Lung (tissue), 12 donors: Measurements from ENCODE around the gene ATXN1. TPM values are rescaled to one million over a fixed set of nuclear protein-coding genes. Genes with fewer than 3 reads are reported as not detected.

Source experiments
- ATAC-seq: fragments of 200-7000 bp; cut with Tn5 transposase; one replicate; pipeline ENCODE4 v1.9.1; 2020; ENCODE audit warnings: moderate number of reproducible peaks; ENCODE audit not compliant: insufficient read depth, low FRiP score
- DNase-seq, 3 donors: peaks; one replicate each; pipeline ENCODE4 v3.0.0-alpha.2; 2013 to 2017
- H3K27ac ChIP-seq, 2 donors: one replicate each; pipeline ENCODE4 v1.5.1; 2013; ENCODE audit warnings: mild to moderate bottlenecking in 2 of 2, moderate library complexity in 2 of 2, control low read depth in 1 of 2, inconsistent platforms in 1 of 2, low read depth in 1 of 2, low read length in 1 of 2
- H3K27me3 ChIP-seq, 3 donors: one replicate each; pipeline ENCODE4 v1.5.1; 2013; ENCODE audit warnings: low read length in 2 of 3; ENCODE audit not compliant: control insufficient read depth in 3 of 3, insufficient read depth in 3 of 3
- H3K36me3 ChIP-seq, 4 donors: one replicate each; pipeline ENCODE4 v1.5.1; 2013; ENCODE audit warnings: low read length in 4 of 4, mild to moderate bottlenecking in 1 of 4, moderate library complexity in 1 of 4; ENCODE audit not compliant: control insufficient read depth in 4 of 4, insufficient read depth in 4 of 4
- H3K4me1 ChIP-seq, 5 donors: one replicate each; pipeline ENCODE4 v1.5.1; 2013; ENCODE audit warnings: low read length in 5 of 5, mild to moderate bottlenecking in 2 of 5, moderate library complexity in 1 of 5; ENCODE audit not compliant: control insufficient read depth in 5 of 5, insufficient read depth in 5 of 5
- H3K4me3 ChIP-seq: one replicate; pipeline ENCODE4 v1.5.1; 2013; ENCODE audit warnings: mild to moderate bottlenecking, control low read depth, moderate library complexity
- H3K9ac ChIP-seq, 2 donors: one replicate each; pipeline ENCODE4 v1.5.1; 2013; ENCODE audit warnings: low read length in 2 of 2, control low read depth in 1 of 2; ENCODE audit not compliant: insufficient read depth in 1 of 2
- H3K9me3 ChIP-seq, 4 donors: one replicate each; pipeline ENCODE4 v1.5.1; 2013; ENCODE audit warnings: low read length in 3 of 4, mild to moderate bottlenecking in 1 of 4, moderate library complexity in 1 of 4; ENCODE audit not compliant: control insufficient read depth in 4 of 4, insufficient read depth in 3 of 4
- CTCF ChIP-seq: IDR thresholded peaks from 2 replicates; pipeline ENCODE4 v1.5.1; 2012; ENCODE audit warnings: mild to moderate bottlenecking; ENCODE audit errors: control extremely low read depth, extremely low read depth
- WGBS, 2 donors: extraction: QIAGEN DNeasy Blood & Tissue Kit; methylation state at CpG; one replicate each; pipeline ENCODE4 v1.1.7; 2013; 5-methylcytosine and 5-hydroxymethylcytosine counted together
- polyA plus RNA-seq, 2 donors: library from polyadenylated mRNA; stranded (reverse); fragments of 200-250 nt; gene quantifications; one replicate each; pipeline ENCODE4 v1.2.1, GENCODE V29; 2013
- total RNA-seq, 2 donors: library from RNA; depleted of rRNA in 1 of 2; stranded (reverse); fragments of >200 nt in 1 of 2; gene quantifications; one replicate each; pipeline ENCODE4 v1.2.1, GENCODE V29; 2014 to 2021
- donor health status: control.
- donor health status: control.
- donor health status: Bipolar disorder and iron deficiency.
- donor health status: healthy.
- donor health status: DM: yes; HTN: yes; CAD: no.

ATXN1 gene
- total and polyA plus RNA-seq, 4 donors = 9.7 to 108 (median 34.9) TPM

- TF ChIP-seq CTCF = no peak
- no peak overlapping the region for H3K9ac ChIP-seq
- WGBS, 2 donors = 68 to 69% methylated on average over 7 of the region's 7 CpGs
- H3K27ac ChIP-seq = peak overlapping the region in 1 of 2 donors; percentile 72
- H3K4me3 ChIP-seq = no peak overlapping the region
- no peaks in the 10 kb centered on the region for H3K27me3 ChIP-seq
- DNase-seq = no peak
- no peaks in the 10 kb centered on the region for H3K36me3 ChIP-seq
- H3K9me3 ChIP-seq = no peaks in the 10 kb centered on the region
- ATAC-seq = peak; percentile 44
- peaks cover 0 to 15% (median 3%) of the 10 kb centered on the region in 5 donors for H3K4me1 ChIP-seq
These were observed 70.6 kb downstream of the ATXN1 start for GRCh38 chr6:16690608-16691142.

GRCh38 chr6:16689788-16690607 lies 71.3 kb downstream of the ATXN1 start:
- Histone ChIP-seq H3K4me1 (peaks cover 0 to 14% (median 2%) of the 10 kb centered on the region in 5 donors), H3K27ac (no peak overlapping the region), H3K4me3 (no peak overlapping the region), H3K36me3 (no peaks in the 10 kb centered on the region), H3K9me3 (no peaks in the 10 kb centered on the region), H3K9ac (no peak overlapping the region), H3K27me3 (no peaks in the 10 kb centered on the region)
- DNase-seq (no peak), ATAC-seq (no peak)
- WGBS, 2 donors = 80 to 86% methylated on average over 3 of the region's 3 CpGs
- no peak for TF ChIP-seq CTCF

GRCh38 chr6:16688984-16689636 lies 72.2 kb downstream of the ATXN1 start:
- 78 to 93% methylated on average over 4 of the region's 4 CpGs for WGBS, 2 donors
- no peak for TF ChIP-seq CTCF

More at GRCh38 chr6:16688984-16689636, 72.2 kb downstream of the ATXN1 start:
- no peak for DNase-seq
- Histone ChIP-seq H3K27ac (peak overlapping the region in 1 of 2 donors; percentile 40), H3K4me3 (no peak overlapping the region), H3K9me3 (no peaks in the 10 kb centered on the region), H3K9ac (no peak overlapping the region), H3K27me3 (no peaks in the 10 kb centered on the region), H3K36me3 (no peaks in the 10 kb centered on the region), H3K4me1 (peaks cover 0 to 21% (median 5%) of the 10 kb centered on the region in 5 donors)
- ATAC-seq = no peak
